Adrenal gland (tissue), 12 donors: ENCODE measurements around the gene PIEZO2. TPM values are rescaled to one million over a fixed set of nuclear protein-coding genes. Genes with fewer than 3 reads are reported as not detected.

ENCODE experiments used
- DNase-seq, 7 donors: peaks; one replicate each; pipeline ENCODE4 v3.0.0-alpha.2; 2019 to 2020
- H3K27ac ChIP-seq, 5 donors: fragments of 200-600 bp; sonication (generic) in 4 of 5; 1 replicate in 3 of 5; 2 replicates in 2 of 5; pipeline versions ENCODE4 v1.5.1 to v1.8.0; 2016 to 2020; ENCODE audit warnings: mild to moderate bottlenecking in 1 of 5
- H3K27me3 ChIP-seq: fragments of 200-600 bp; 2 replicates; pipeline ENCODE4 v1.8.0; 2021
- H3K36me3 ChIP-seq, 2 donors: fragments of 200-600 bp; replicated peaks in 1 of 2; 1 replicate in 1 of 2; 2 replicates in 1 of 2; pipeline versions ENCODE4 v1.5.1 to v1.8.0; 2018 to 2022
- H3K4me1 ChIP-seq, 2 donors: fragments of 200-600 bp; replicated peaks in 1 of 2; 1 replicate in 1 of 2; 2 replicates in 1 of 2; pipeline versions ENCODE4 v1.5.1 to v1.8.0; 2018 to 2021
- H3K4me3 ChIP-seq, 4 donors: fragments of 200-600 bp; sonication (generic) in 3 of 4; one replicate each; pipeline ENCODE4 v1.5.1; 2016 to 2018
- H3K9me3 ChIP-seq, 3 donors: fragments of 200-600 bp; sonication (generic) in 1 of 3; replicated peaks in 1 of 3; 1 replicate in 2 of 3; 2 replicates in 1 of 3; pipeline versions ENCODE4 v1.5.1 to v1.8.0; 2016 to 2021
- POLR2A ChIP-seq, 2 donors: fragments of 450-650 bp; IDR thresholded peaks; one replicate each; pipeline ENCODE4 v1.6.1; 2017; ENCODE audit warnings: antibody characterized with exemption in 2 of 2, mild to moderate bottlenecking in 2 of 2, moderate library complexity in 1 of 2
- WGBS, 4 donors: extraction: QIAGEN DNeasy Blood & Tissue Kit in 2 of 4; methylation state at CpG; one replicate each; pipeline versions ENCODE4 v1.1.5 to v1.1.7; 2013 to 2017; 5-methylcytosine and 5-hydroxymethylcytosine counted together
- intact Hi-C, 2 donors: fragments of 100-400 bp; cut with DNase I; formaldehyde crosslinking; loops; one replicate each; pipeline versions ENCODE4 v1.14.1 to v1.15.0; 2022 to 2023
- polyA plus RNA-seq, 3 donors: library from polyadenylated mRNA; stranded (reverse); fragments of 200-250 nt in 2 of 3; fragments of 350-450 nt in 1 of 3; fragmentation: Illumina TruSeq in 1 of 3; extraction: RNeasy Lipid Tissue Mini Kit (QIAGEN cat#74804) in 1 of 3; gene quantifications; one replicate each; pipeline ENCODE4 v1.2.3, GENCODE V29; 2013 to 2014
- total RNA-seq, 9 donors: library from RNA; depleted of rRNA in 4 of 9; stranded (reverse); fragments of >200 nt in 4 of 9; fragments of 120-200 nt in 1 of 9; fragmentation: NEBNext Ultra II Directional in 1 of 9; extraction: Animal tissue kit (Norgen Biotek cat#: 25700) in 1 of 9; gene quantifications; one replicate each; pipeline versions ENCODE4 v1.1.0 to v1.2.4, GENCODE V29; 2013 to 2023
- TF ChIP-seq, protein P1 (sequence below), 6 experiments: fragments of 450-650 bp in 4 of 6; fragments of 200-600 bp in 2 of 6; sonication (generic) in 1 of 6; IDR thresholded peaks; 1 replicate in 5 of 6; 2 replicates in 1 of 6; pipeline versions ENCODE4 v1.5.1 to v1.8.0; 2016 to 2021; ENCODE audit warnings: antibody characterized with exemption in 6 of 6, mild to moderate bottlenecking in 2 of 6, moderate library complexity in 1 of 6
- donor health status: healthy with polysubstance abuse.
- donor health status: Bipolar disorder and iron deficiency.
- donor health status: DM: yes; HTN: yes; CAD: no.
- donor health status: DM: no; HTN: no; CAD: no.
- donor health status: DM: no; HTN: no; CAD: no.
- donor health status: DM: yes; HTN: yes; CAD: no.

PIEZO2 gene
- total and polyA plus RNA-seq, 12 donors = 0.88 to 18.0 (median 2.6) TPM

DNA sequence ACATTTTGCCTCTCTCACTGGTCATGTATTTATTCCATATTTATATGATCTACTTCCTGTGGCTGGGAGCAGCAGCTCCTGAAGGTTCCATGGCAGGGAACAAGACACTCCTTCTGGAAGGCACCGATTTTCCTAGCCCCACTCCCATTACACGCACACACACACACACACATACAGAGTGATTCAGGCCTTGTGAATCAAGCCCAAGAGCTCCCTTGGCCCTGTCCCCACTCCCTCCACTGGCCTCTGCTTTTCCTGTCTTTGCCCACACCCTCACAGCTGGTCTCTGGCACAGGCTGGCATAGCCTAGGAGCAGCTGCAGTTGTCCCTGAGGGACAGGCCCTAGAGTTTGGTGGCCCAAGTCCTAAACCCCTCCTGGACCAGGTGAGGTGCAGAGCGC, 421.9 kb downstream of the PIEZO2 start:
- DNase-seq = no peak
- intact Hi-C loops = no loop called here
- 71 to 82% (median 76%) methylated on average over 3 of the region's 3 CpGs for WGBS, 4 donors
- Histone ChIP-seq H3K36me3 (no peaks in the 10 kb centered on the region), H3K4me3 (no peak overlapping the region), H3K4me1 (no peaks in the 10 kb centered on the region), H3K9me3 (no peaks in the 10 kb centered on the region), H3K27me3 (peaks cover 6% of the 10 kb centered on the region), H3K27ac (no peak overlapping the region)
- TF ChIP-seq, protein P1, sequence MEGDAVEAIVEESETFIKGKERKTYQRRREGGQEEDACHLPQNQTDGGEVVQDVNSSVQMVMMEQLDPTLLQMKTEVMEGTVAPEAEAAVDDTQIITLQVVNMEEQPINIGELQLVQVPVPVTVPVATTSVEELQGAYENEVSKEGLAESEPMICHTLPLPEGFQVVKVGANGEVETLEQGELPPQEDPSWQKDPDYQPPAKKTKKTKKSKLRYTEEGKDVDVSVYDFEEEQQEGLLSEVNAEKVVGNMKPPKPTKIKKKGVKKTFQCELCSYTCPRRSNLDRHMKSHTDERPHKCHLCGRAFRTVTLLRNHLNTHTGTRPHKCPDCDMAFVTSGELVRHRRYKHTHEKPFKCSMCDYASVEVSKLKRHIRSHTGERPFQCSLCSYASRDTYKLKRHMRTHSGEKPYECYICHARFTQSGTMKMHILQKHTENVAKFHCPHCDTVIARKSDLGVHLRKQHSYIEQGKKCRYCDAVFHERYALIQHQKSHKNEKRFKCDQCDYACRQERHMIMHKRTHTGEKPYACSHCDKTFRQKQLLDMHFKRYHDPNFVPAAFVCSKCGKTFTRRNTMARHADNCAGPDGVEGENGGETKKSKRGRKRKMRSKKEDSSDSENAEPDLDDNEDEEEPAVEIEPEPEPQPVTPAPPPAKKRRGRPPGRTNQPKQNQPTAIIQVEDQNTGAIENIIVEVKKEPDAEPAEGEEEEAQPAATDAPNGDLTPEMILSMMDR (IDR thresholded peaks at IDR 0.05) = no peak
- no peak for TF ChIP-seq POLR2A (IDR thresholded peaks at IDR 0.05)

GRCh38 chr18:10726198-10727068, 422.9 kb downstream of the PIEZO2 start:
- Histone ChIP-seq H3K27ac (no peak overlapping the region), H3K36me3 (no peaks in the 10 kb centered on the region), H3K4me1 (no peaks in the 10 kb centered on the region), H3K27me3 (peaks cover 6% of the 10 kb centered on the region), H3K9me3 (no peaks in the 10 kb centered on the region), H3K4me3 (no peak overlapping the region)
- intact Hi-C loops = no loop called here
- DNase-seq = no peak
- 37 to 51% (median 42%) methylated on average over 11 to 67 of the region's 67 CpGs for WGBS, 4 donors
- TF ChIP-seq, protein P1 (IDR thresholded peaks at IDR 0.05) = no peak
- no peak for TF ChIP-seq POLR2A (IDR thresholded peaks at IDR 0.05)

DNA sequence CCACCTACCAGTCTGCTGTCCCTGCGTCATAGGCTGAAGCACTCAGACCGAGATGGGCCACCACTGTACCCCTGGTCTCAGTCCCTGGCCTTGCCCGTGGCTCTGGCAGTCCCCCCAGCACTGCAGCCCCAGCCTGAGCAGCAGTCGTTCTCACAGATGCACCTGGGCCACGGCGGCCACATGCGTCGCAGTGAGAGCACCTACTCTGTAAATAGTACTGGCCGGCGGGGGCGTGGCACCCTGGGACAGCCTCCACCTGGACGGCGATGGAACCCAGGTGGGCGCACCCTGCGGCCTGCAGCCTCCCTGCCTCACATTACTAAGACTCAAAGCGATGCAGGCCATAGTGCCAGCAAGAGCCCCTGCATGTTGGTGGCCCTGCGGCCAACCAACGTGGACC, 424.7 kb downstream of the PIEZO2 start:
- Histone ChIP-seq H3K4me1 (no peaks in the 10 kb centered on the region), H3K36me3 (no peaks in the 10 kb centered on the region), H3K9me3 (no peaks in the 10 kb centered on the region), H3K27ac (no peak overlapping the region), H3K4me3 (no peak overlapping the region), H3K27me3 (peaks cover 6% of the 10 kb centered on the region)
- intact Hi-C loops = no loop called here
- DNase-seq = no peak
- WGBS, 4 donors = 83 to 93% (median 93%) methylated on average over 3 to 18 of the region's 18 CpGs
- TF ChIP-seq, protein P1 (IDR thresholded peaks at IDR 0.05) = no peak
- TF ChIP-seq POLR2A (IDR thresholded peaks at IDR 0.05) = no peak

DNA sequence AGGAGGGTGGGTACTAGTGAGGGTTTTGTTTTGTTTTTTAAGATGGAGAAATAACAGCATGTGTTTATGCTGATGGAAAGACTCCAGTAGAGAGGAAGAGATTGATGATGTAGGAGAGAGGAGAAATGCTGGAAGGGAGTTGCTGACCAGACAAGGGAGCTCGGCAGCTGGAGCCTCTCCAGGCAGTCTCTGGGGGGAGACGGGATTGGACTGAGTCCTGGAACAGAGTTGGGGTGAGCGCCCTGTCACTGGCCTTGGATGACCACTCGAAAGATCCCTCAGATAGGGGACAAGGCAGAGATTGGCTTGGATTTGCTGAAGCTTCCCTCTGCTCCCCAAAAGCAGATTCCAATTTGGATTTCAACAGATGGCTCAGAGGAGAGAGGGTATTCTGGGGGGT, 425.9 kb downstream of the PIEZO2 start:
- Histone ChIP-seq H3K27me3 (peaks cover 6% of the 10 kb centered on the region), H3K4me3 (no peak overlapping the region), H3K9me3 (no peaks in the 10 kb centered on the region), H3K27ac (no peak overlapping the region), H3K4me1 (no peaks in the 10 kb centered on the region), H3K36me3 (no peaks in the 10 kb centered on the region)
- WGBS, 4 donors = 49 to 68% (median 59%) methylated on average over 4 of the region's 4 CpGs
- DNase-seq = no peak
- TF ChIP-seq POLR2A (IDR thresholded peaks at IDR 0.05) = no peak
- TF ChIP-seq, protein P1 (IDR thresholded peaks at IDR 0.05) = no peak
- intact Hi-C loops = no loop called here
